Thyroid gland (tissue), 4 donors: ENCODE results near the gene ANO7. TPM values are rescaled to one million over a fixed set of nuclear protein-coding genes. Genes with fewer than 3 reads are reported as not detected.

ENCODE experiments used
- DNase-seq, 2 donors: peaks; one replicate each; pipeline ENCODE4 v3.0.0-alpha.2; 2019
- H3K27ac ChIP-seq, 3 donors: fragments of 200-600 bp; sonication (generic); 1 replicate in 2 of 3; 2 replicates in 1 of 3; pipeline ENCODE4 v1.5.1; 2016 to 2019; ENCODE audit warnings: mild to moderate bottlenecking in 1 of 3, moderate library complexity in 1 of 3
- H3K27me3 ChIP-seq: fragments of 200-600 bp; sonication (generic); one replicate; pipeline ENCODE4 v1.5.1; 2019
- H3K36me3 ChIP-seq, 2 donors: fragments of 200-600 bp; sonication (generic); one replicate each; pipeline ENCODE4 v1.5.1; 2016 to 2019
- H3K4me1 ChIP-seq, 2 donors: fragments of 200-600 bp; sonication (generic); one replicate each; pipeline ENCODE4 v1.5.1; 2017 to 2019
- H3K4me3 ChIP-seq, 3 donors: fragments of 200-600 bp; sonication (generic); replicated peaks in 1 of 3; 1 replicate in 2 of 3; 2 replicates in 1 of 3; pipeline ENCODE4 v1.5.1; 2016; ENCODE audit warnings: mild to moderate bottlenecking in 1 of 3
- H3K9me3 ChIP-seq: fragments of 200-600 bp; sonication (generic); one replicate; pipeline ENCODE4 v1.5.1; 2017
- CTCF ChIP-seq, 6 experiments: fragments of 200-600 bp in 3 of 6; fragments of 450-650 bp in 3 of 6; sonication (generic) in 3 of 6; IDR thresholded peaks; one replicate each; pipeline ENCODE4 v1.5.1; 2016 to 2019; ENCODE audit warnings: antibody characterized with exemption in 6 of 6, mild to moderate bottlenecking in 2 of 6, inconsistent platforms in 1 of 6, moderate library complexity in 1 of 6
- POLR2A ChIP-seq, 2 donors: fragments of 450-650 bp; IDR thresholded peaks; one replicate each; pipeline ENCODE4 v1.6.1; 2017; ENCODE audit warnings: antibody characterized with exemption in 2 of 2, mild to moderate bottlenecking in 2 of 2, moderate library complexity in 1 of 2
- WGBS, 2 donors: methylation state at CpG; one replicate each; pipeline ENCODE4 v1.1.5; 2017; 5-methylcytosine and 5-hydroxymethylcytosine counted together
- intact Hi-C: fragments of 100-400 bp; cut with DNase I; formaldehyde crosslinking; loops from one replicate; pipeline ENCODE4 v1.15.1; 2023
- total RNA-seq, 4 donors: library from RNA; depleted of rRNA; stranded (reverse); fragments of >200 nt; gene quantifications; one replicate each; pipeline ENCODE4 v1.2.3, GENCODE V29; 2016

The ANO7 gene
- total RNA-seq, 4 donors from 2014 or later, result 0.94 to 1.8 (median 0.98) TPM; not detected in 1

DNA sequence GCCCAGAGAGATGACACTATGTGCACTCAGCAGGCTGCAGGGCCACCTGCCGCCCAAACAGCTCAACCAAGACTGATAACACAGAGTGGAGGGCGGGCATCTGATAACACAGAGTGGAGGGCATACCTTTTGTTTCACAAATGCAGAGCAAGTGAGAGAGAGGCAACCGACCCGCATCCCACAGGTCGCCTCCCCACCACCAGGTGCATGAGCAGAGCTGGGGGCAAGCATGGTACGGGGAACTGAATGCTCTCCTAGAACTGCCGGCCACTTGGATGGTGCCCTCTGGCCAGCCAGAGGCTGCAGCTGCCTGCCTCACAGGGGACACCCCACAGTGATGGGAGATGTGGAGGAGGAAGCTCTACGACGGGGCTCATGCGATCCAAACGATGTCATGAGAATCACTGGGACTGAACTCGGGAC, 49.5 kb downstream of the ANO7 start:
- Histone ChIP-seq H3K9me3 (no peaks in the 10 kb centered on the region), H3K27me3 (no peaks in the 10 kb centered on the region), H3K27ac (no peak overlapping the region), H3K4me3 (no peak overlapping the region), H3K4me1 (no peaks in the 10 kb centered on the region), H3K36me3 (peaks cover 94 to 99% of the 10 kb centered on the region in 2 donors)
- 92 to 96% methylated on average over 10 to 11 of the region's 12 CpGs for WGBS, 2 donors
- DNase-seq, result no peak
- TF ChIP-seq POLR2A (IDR thresholded peaks at IDR 0.05) (no peak), CTCF (IDR thresholded peaks at IDR 0.05) (no peak)
- intact Hi-C loops, result no loop called here

GRCh38 chr2:241238693-241239198, 50.3 kb downstream of the ANO7 start:
- no peak for DNase-seq
- Histone ChIP-seq H3K9me3 (no peaks in the 10 kb centered on the region), H3K27ac (no peak overlapping the region), H3K27me3 (no peaks in the 10 kb centered on the region), H3K36me3 (peaks cover 94 to 99% of the 10 kb centered on the region in 2 donors), H3K4me3 (no peak overlapping the region), H3K4me1 (no peaks in the 10 kb centered on the region)
- TF ChIP-seq POLR2A (IDR thresholded peaks at IDR 0.05) (no peak), CTCF (IDR thresholded peaks at IDR 0.05) (no peak)
- WGBS, 2 donors, result 91 to 95% methylated on average over 5 of the region's 5 CpGs
- intact Hi-C loops, result no loop called here

- intact Hi-C loops, result no loop called here
- TF ChIP-seq CTCF (IDR thresholded peaks at IDR 0.05), result no peak
- TF ChIP-seq POLR2A (IDR thresholded peaks at IDR 0.05), result no peak
- WGBS, 2 donors, result 96 to 99% methylated on average over 27 to 28 of the region's 28 CpGs
- no peak for DNase-seq
- Histone ChIP-seq H3K27ac (no peak overlapping the region), H3K27me3 (no peaks in the 10 kb centered on the region), H3K4me1 (no peaks in the 10 kb centered on the region), H3K36me3 (peaks cover 93 to 99% of the 10 kb centered on the region in 2 donors), H3K4me3 (no peak overlapping the region), H3K9me3 (no peaks in the 10 kb centered on the region)
Observed at GRCh38 chr2:241239552-241240202, 51.2 kb downstream of the ANO7 start.

GRCh38 chr2:241240320-241241004, 52.0 kb downstream of the ANO7 start:
- no peaks in the 10 kb centered on the region for H3K27me3 ChIP-seq
- H3K9me3 ChIP-seq, result no peaks in the 10 kb centered on the region
- H3K36me3 ChIP-seq, result peaks cover 93 to 97% of the 10 kb centered on the region in 2 donors
- WGBS, 2 donors, result 95 to 97% methylated on average over 21 of the region's 21 CpGs
- no peak for DNase-seq
- TF ChIP-seq CTCF (IDR thresholded peaks at IDR 0.05), result no peak
- no peak for TF ChIP-seq POLR2A (IDR thresholded peaks at IDR 0.05)
- H3K27ac ChIP-seq, result no peak overlapping the region
- no peaks in the 10 kb centered on the region for H3K4me1 ChIP-seq
- H3K4me3 ChIP-seq, result no peak overlapping the region
- intact Hi-C loops, result no loop called here

- intact Hi-C loops, result no loop called here
- Histone ChIP-seq H3K27ac (no peak overlapping the region), H3K4me1 (no peaks in the 10 kb centered on the region), H3K27me3 (no peaks in the 10 kb centered on the region), H3K4me3 (no peak overlapping the region), H3K36me3 (peaks cover 93 to 97% of the 10 kb centered on the region in 2 donors), H3K9me3 (no peaks in the 10 kb centered on the region)
- TF ChIP-seq CTCF (IDR thresholded peaks at IDR 0.05), result no peak
- no peak for TF ChIP-seq POLR2A (IDR thresholded peaks at IDR 0.05)
- 89 to 94% methylated on average over 4 of the region's 4 CpGs for WGBS, 2 donors
- no peak for DNase-seq
Observed at GRCh38 chr2:241241669-241242068, 53.2 kb downstream of the ANO7 start.
